ENCODE measurements around the gene TSEN54.

Gene TSEN54

DNA sequence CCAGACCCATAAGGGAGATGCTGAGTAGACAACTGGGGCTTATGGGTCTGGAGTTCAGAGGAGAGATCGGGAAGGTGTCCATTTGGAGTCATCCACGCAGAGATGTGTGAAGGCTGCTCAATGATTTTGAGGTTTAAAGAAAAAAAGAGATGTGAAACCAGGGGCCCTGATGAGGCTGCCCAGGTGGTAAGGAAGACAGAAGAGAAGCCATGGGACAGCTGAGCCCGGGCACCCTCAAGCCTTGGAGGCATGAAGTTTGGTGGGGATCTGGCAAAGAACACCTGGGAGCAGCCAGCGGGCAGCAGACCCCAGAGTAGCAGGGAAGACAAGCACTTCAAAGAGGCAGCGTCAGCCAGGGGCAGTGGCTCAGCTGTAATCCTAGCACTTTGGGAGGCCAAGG, 50.5 kb downstream of the TSEN54 start:
- Histone ChIP-seq H3K79me2 (ENCODE audit: insufficient read depth, low read length) (no peaks in the 10 kb centered on the region), H4K20me1 (ENCODE audit: low read depth, low read length) (no peaks in the 10 kb centered on the region), H3F3A (ENCODE audit: insufficient read depth) (no peaks in the 10 kb centered on the region), H3K4me3 (ENCODE audit: insufficient read depth, low read length, poor library complexity, severe bottlenecking) (no peak overlapping the region), H3K27me3 (ENCODE audit: low read length) (no peaks in the 10 kb centered on the region), H3K36me3 (ENCODE audit: low read length) (no peaks in the 10 kb centered on the region), H2AFZ (ENCODE audit: low read depth, low read length, severe bottlenecking) (no peak overlapping the region), H3K9me3 (ENCODE audit: insufficient read depth, low read length) (no peaks in the 10 kb centered on the region), H3K4me2 (ENCODE audit: low read depth, low read length, poor library complexity, severe bottlenecking) (no peak overlapping the region), H3K9ac (ENCODE audit: low read length) (no peak overlapping the region), H3K9me2 (replicated peaks; ENCODE audit: insufficient read depth, low read length) (no peaks in the 10 kb centered on the region), H3K27ac (ENCODE audit: low read depth, low read length) (no peak overlapping the region)
- TF ChIP-seq, protein P1, sequence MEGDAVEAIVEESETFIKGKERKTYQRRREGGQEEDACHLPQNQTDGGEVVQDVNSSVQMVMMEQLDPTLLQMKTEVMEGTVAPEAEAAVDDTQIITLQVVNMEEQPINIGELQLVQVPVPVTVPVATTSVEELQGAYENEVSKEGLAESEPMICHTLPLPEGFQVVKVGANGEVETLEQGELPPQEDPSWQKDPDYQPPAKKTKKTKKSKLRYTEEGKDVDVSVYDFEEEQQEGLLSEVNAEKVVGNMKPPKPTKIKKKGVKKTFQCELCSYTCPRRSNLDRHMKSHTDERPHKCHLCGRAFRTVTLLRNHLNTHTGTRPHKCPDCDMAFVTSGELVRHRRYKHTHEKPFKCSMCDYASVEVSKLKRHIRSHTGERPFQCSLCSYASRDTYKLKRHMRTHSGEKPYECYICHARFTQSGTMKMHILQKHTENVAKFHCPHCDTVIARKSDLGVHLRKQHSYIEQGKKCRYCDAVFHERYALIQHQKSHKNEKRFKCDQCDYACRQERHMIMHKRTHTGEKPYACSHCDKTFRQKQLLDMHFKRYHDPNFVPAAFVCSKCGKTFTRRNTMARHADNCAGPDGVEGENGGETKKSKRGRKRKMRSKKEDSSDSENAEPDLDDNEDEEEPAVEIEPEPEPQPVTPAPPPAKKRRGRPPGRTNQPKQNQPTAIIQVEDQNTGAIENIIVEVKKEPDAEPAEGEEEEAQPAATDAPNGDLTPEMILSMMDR (IDR thresholded peaks at IDR 0.05; ENCODE audit: insufficient read depth, low read length, poor library complexity, severe bottlenecking), result no peak
- no peak for TF ChIP-seq EZH2phosphoT487 (conservative IDR thresholded peaks at IDR 0.05; ENCODE audit: low read length)

DNA sequence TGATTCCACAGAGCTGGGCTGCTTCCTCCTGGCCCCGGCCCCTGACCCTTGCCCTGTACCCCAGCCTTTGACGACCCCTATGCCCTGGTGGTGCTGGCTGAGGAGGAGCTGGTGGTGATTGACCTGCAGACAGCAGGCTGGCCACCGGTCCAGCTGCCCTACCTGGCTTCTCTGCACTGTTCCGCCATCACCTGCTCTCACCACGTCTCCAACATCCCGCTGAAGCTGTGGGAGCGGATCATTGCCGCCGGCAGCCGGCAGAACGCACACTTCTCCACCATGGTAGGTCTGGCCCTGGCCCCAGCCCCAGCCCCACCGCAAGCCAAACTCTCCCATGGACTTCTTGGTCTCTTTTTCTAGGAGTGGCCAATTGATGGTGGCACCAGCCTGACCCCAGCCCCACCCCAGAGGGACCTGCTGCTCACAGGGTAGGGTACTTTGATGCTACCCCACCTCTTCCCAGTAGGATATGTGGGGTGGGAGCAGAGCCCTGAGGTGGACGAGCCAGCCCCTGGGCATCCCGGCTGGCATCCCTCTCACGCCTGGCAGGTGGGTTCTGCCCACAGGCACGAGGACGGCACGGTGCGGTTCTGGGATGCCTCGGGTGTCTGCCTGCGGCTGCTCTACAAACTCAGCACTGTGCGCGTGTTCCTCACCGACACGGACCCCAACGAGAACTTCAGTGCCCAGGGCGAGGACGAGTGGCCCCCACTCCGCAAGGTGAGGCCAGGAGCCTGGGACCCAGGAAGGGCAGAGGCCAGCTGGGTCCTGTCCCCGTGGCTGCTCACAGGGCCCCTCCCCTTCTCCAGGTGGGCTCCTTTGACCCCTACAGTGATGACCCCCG, 52.3 kb downstream of the TSEN54 start:
- H3K4me3 ChIP-seq (ENCODE audit: insufficient read depth, low read length, poor library complexity, severe bottlenecking), result no peak overlapping the region
- no peak overlapping the region for H3K27ac ChIP-seq (ENCODE audit: low read depth, low read length)
- H3K79me2 ChIP-seq (ENCODE audit: insufficient read depth, low read length), result no peaks in the 10 kb centered on the region
- TF ChIP-seq, protein P1 (IDR thresholded peaks at IDR 0.05; ENCODE audit: insufficient read depth, low read length, poor library complexity, severe bottlenecking), result no peak
- no peak overlapping the region for H3K9ac ChIP-seq (ENCODE audit: low read length)
- no peaks in the 10 kb centered on the region for H3K9me2 ChIP-seq (replicated peaks; ENCODE audit: insufficient read depth, low read length)
- H3K4me2 ChIP-seq (ENCODE audit: low read depth, low read length, poor library complexity, severe bottlenecking), result no peak overlapping the region
- no peaks in the 10 kb centered on the region for H3F3A ChIP-seq (ENCODE audit: insufficient read depth)
- H4K20me1 ChIP-seq (ENCODE audit: low read depth, low read length), result no peaks in the 10 kb centered on the region
- no peaks in the 10 kb centered on the region for H3K27me3 ChIP-seq (ENCODE audit: low read length)
- H3K9me3 ChIP-seq (ENCODE audit: insufficient read depth, low read length), result no peaks in the 10 kb centered on the region
- no peaks in the 10 kb centered on the region for H3K36me3 ChIP-seq (ENCODE audit: low read length)
- H2AFZ ChIP-seq (ENCODE audit: low read depth, low read length, severe bottlenecking), result no peak overlapping the region

DNA sequence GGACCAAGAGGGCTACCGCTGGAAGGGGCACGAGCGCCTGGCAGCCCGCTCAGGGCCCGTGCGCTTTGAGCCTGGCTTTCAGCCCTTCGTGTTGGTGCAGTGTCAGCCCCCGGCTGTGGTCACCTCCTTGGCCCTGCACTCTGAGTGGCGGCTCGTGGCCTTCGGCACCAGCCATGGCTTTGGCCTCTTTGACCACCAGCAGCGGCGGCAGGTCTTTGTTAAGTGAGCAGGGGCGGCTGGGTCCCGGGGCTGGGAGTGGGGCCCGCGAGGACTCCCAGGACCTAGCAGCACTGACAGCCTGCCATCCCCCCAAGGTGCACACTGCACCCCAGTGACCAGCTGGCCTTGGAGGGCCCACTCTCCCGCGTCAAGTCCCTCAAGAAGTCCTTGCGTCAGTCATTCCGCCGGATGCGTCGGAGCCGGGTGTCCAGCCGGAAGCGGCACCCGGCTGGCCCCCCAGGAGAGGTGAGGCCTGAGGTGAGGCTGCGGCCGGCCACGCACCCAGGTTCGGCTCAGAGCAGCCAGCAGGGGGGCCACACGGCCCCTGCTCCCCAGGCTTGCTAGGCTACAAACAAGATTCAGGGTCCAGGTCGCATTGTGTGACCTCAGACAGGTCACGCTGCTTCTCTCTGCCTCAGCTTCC, 53.8 kb downstream of the TSEN54 start:
- Histone ChIP-seq H4K20me1 (ENCODE audit: low read depth, low read length) (no peaks in the 10 kb centered on the region), H3K4me3 (ENCODE audit: insufficient read depth, low read length, poor library complexity, severe bottlenecking) (no peak overlapping the region), H2AFZ (ENCODE audit: low read depth, low read length, severe bottlenecking) (no peak overlapping the region), H3K9me2 (replicated peaks; ENCODE audit: insufficient read depth, low read length) (no peaks in the 10 kb centered on the region), H3K9me3 (ENCODE audit: insufficient read depth, low read length) (no peaks in the 10 kb centered on the region), H3K27ac (ENCODE audit: low read depth, low read length) (no peak overlapping the region), H3K4me2 (ENCODE audit: low read depth, low read length, poor library complexity, severe bottlenecking) (no peak overlapping the region), H3K27me3 (ENCODE audit: low read length) (no peaks in the 10 kb centered on the region), H3K79me2 (ENCODE audit: insufficient read depth, low read length) (no peaks in the 10 kb centered on the region), H3K9ac (ENCODE audit: low read length) (no peak overlapping the region), H3F3A (ENCODE audit: insufficient read depth) (no peaks in the 10 kb centered on the region), H3K36me3 (ENCODE audit: low read length) (no peaks in the 10 kb centered on the region)
- TF ChIP-seq EZH2phosphoT487 (conservative IDR thresholded peaks at IDR 0.05; ENCODE audit: low read length), result no peak
- TF ChIP-seq, protein P1 (IDR thresholded peaks at IDR 0.05; ENCODE audit: insufficient read depth, low read length, poor library complexity, severe bottlenecking), result no peak
